ENCODE measurements around the gene TBC1D5. TPM values are rescaled to one million over a fixed set of nuclear protein-coding genes. Genes with fewer than 3 reads are reported as not detected.
A peak's percentile ranks its signal among the peaks of the same experiment; 100 is the strongest.
"Not testable (repeated sequence)": the region's sequence is repeated elsewhere in the genome, so short reads cannot be mapped to it uniquely, and the experiment has no call there.

Gene TBC1D5
- polyA plus RNA-seq, 6 donors from 2014 or later = 54.7 to 83.0 (median 73.6) TPM

DNA sequence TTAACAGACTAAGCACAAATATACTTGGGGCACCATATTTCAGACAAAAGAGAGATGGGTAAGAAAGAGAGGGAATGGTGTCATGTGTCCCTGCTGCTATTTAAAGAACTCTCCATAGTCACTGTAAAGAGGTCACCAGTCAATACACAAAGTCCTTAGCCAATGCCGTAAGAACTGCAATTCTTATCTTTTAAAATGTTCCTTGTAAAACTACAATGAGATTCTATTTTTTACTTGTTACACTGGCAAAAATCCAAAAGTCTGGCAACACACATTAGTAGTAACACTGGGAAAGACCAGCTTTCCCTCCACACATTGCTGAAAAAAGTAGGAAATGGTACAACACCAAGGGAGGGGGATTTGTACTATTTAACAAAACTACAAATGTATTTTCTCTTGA, 189.4 kb downstream of the TBC1D5 start:
- Mint-ChIP-seq H3K27ac (peak overlapping the region in 1 of 6 donors; percentile 4), H3K4me1 (peaks cover 4 to 22% (median 8%) of the 10 kb centered on the region in 3 donors), H3K9me3 (no peaks in the 10 kb centered on the region), H3K36me3 (peaks cover 4 to 5% of the 10 kb centered on the region in 2 donors), H3K4me3 (no peak overlapping the region), H3K27me3 (no peaks in the 10 kb centered on the region)
- DNase-seq (no peak), ATAC-seq (ENCODE audit: low read depth in 2 of 2) (no peak)

DNA sequence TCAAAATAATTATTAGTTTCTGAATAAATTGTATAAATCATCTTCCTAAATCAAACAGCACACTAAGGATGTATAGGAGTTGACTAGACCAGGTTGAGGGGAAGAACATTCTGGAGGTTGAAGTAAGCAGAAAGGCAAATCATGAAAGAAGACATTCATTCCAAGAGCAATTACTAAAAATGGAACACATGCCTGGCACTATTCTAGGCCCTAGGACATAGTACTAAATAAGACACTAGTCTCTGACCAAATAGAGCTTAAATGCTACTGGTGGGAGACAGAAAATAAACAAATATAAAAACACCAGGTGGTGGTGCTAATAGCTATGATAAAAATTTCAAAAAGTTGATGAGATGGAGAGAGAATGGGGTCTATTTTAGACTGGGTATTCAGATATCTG, 190.1 kb downstream of the TBC1D5 start:
- H3K27me3 Mint-ChIP-seq = no peaks in the 10 kb centered on the region
- ATAC-seq (ENCODE audit: low read depth in 2 of 2) = no peak
- H3K4me3 Mint-ChIP-seq = no peak overlapping the region
- H3K27ac Mint-ChIP-seq = peak overlapping the region in 4 of 6 donors; percentile 12 to 51 (median 48)
- peaks cover 5 to 9% of the 10 kb centered on the region in 2 donors for H3K36me3 Mint-ChIP-seq
- no peak for DNase-seq
- H3K4me1 Mint-ChIP-seq = peaks cover 5 to 22% (median 10%) of the 10 kb centered on the region in 3 donors
- H3K9me3 Mint-ChIP-seq = no peaks in the 10 kb centered on the region

DNA sequence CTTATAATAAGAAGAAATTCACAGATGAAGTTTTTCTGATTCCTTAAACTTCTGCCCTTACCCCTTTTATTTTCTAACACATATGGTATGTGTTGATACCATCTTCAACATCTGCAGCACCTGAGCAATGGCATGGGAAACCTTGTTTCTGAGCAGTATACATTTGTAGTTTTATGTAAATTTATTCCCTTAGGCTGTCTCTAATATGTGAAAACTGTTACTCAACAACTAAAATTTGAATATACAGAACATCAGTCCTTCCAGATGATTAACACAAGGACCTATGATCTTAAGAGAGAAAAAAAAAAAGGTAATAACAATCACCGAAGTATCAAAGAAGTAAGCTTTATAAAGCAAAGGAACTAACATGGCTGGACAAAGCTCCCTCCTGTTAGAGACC, 190.5 kb downstream of the TBC1D5 start:
- DNase-seq (no peak), ATAC-seq (ENCODE audit: low read depth in 2 of 2) (no peak)
- H3K27ac Mint-ChIP-seq = peak overlapping the region in 5 of 6 donors; percentile 12 to 49 (median 30)
- H3K27me3 Mint-ChIP-seq = no peaks in the 10 kb centered on the region
- peaks cover 5 to 11% of the 10 kb centered on the region in 2 donors for H3K36me3 Mint-ChIP-seq
- H3K4me3 Mint-ChIP-seq = no peak overlapping the region
- no peaks in the 10 kb centered on the region for H3K9me3 Mint-ChIP-seq
- peaks cover 5 to 22% (median 10%) of the 10 kb centered on the region in 3 donors for H3K4me1 Mint-ChIP-seq

DNA sequence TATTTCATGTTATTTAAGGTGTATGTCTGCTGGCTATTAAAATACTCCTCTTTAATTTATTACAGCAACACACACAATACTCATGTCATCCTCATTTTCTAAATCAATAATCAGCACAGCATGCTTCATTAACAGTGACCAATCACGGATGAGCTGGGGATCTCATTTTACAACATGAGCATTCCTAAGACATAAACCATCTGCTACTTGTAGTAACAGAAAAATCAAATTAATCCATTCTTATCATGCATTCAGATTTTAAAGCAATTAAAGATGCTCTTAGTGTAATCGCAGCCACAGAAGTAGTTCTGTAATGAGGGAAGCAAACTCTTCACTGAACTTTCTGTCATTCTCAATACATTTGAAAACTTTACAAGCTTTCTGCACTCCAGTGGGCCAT, 191.1 kb downstream of the TBC1D5 start:
- Mint-ChIP-seq H3K36me3 (peaks cover 2 to 11% of the 10 kb centered on the region in 2 donors), H3K27me3 (no peaks in the 10 kb centered on the region), H3K9me3 (no peaks in the 10 kb centered on the region), H3K4me1 (peaks cover 5 to 22% (median 10%) of the 10 kb centered on the region in 3 donors), H3K4me3 (no peak overlapping the region), H3K27ac (peak overlapping the region in 1 of 6 donors; percentile 49)
- DNase-seq (no peak), ATAC-seq (ENCODE audit: low read depth in 2 of 2) (no peak)

DNA sequence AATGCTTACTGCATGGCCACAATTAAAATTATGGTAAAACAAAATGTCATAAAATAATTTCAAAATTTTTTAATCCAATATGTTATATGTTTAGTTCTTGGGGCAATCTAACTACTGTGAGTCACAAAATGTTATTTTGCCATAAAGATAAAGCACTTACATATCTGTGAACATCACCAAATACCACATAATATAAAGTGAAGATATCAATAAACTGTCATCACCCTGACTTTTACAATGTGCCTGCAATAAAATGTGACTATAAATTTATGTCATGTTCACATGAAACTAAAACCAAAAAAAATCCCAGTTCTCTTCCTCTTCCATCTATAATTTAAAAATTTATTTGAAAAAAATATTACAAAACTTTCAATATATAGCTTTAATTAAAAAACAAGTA, 191.8 kb downstream of the TBC1D5 start:
- ATAC-seq (ENCODE audit: low read depth in 2 of 2) (no peak), DNase-seq (no peak)
- H3K4me1 Mint-ChIP-seq = peaks cover 5 to 22% (median 10%) of the 10 kb centered on the region in 3 donors
- H3K27ac Mint-ChIP-seq = no peak overlapping the region
- H3K4me3 Mint-ChIP-seq = no peak overlapping the region
- no peaks in the 10 kb centered on the region for H3K9me3 Mint-ChIP-seq
- H3K27me3 Mint-ChIP-seq = no peaks in the 10 kb centered on the region
- H3K36me3 Mint-ChIP-seq = peaks cover 0 to 11% of the 10 kb centered on the region in 2 donors

DNA sequence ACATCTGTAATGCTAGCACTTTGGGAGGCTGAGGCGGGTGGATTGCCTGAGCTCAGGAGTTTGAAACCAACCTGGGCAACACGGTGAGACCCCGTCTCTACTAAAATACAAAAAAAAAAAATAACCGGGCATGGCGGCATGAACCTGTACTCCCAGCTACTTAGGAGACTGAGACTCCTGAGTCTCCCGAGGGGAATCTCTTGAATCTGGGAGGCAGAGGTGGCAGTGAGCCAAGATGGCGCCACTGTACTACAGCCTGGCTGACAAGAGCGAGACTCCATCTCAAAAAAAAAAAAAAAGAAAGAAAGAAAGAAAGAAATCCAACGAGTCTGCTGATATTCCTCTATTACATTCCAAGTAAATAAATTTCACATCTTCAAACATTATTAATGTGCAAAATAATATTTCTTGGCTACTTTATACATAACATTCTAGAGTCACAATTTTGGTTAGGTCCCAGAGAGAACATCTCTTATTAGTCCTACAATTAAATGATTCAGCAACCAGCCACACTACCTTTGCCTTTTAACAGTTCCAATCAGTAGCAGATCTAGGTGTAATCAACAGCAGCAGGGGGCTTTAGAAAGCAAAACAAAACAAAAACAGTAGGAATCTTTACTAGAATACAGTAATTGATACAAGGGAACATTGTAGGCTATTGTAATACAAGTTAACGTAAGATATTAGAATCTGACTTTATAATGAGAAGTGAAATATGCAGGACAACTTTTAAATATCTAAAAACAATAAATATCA, 195.8 kb downstream of the TBC1D5 start:
- Mint-ChIP-seq H3K27ac (no peak overlapping the region), H3K36me3 (peaks cover 7 to 13% of the 10 kb centered on the region in 2 donors)

DNA sequence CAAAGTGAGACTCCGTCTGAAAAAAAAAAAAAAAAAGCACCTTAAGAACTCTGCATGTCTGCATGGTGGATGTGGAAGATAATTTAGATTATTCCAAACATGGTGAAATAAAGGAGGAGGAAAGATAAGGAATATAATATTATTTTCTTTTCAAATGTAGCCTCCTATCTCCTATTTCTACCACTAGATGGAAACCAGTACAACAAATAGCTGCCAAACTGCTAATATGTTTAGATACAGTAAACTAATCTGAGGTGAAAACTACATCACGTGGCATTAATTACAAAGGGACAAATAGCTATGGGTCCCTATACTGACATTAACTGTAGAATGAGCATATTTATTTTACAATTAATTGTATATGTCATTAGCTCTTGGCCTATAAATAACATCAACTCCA, 197.8 kb downstream of the TBC1D5 start:
- Mint-ChIP-seq H3K27me3 (no peaks in the 10 kb centered on the region), H3K27ac (no peak overlapping the region), H3K36me3 (peaks cover 7 to 22% of the 10 kb centered on the region in 2 donors), H3K4me3 (no peak overlapping the region), H3K9me3 (peaks cover 0 to 5% (median 0%) of the 10 kb centered on the region in 7 donors), H3K4me1 (peaks cover 4 to 9% (median 4%) of the 10 kb centered on the region in 3 donors)
- ATAC-seq (ENCODE audit: low read depth in 2 of 2) (no peak), DNase-seq (no peak)

More for the DNA sequence above, 195.8 kb downstream of the TBC1D5 start:
- no peak overlapping the region for H3K4me3 Mint-ChIP-seq
- no peak for ATAC-seq (ENCODE audit: low read depth in 2 of 2)
- peaks cover 0 to 2% (median 0%) of the 10 kb centered on the region in 7 donors for H3K9me3 Mint-ChIP-seq
- H3K27me3 Mint-ChIP-seq = no peaks in the 10 kb centered on the region
- peaks cover 4 to 15% (median 11%) of the 10 kb centered on the region in 3 donors for H3K4me1 Mint-ChIP-seq
- DNase-seq = no peak

DNA sequence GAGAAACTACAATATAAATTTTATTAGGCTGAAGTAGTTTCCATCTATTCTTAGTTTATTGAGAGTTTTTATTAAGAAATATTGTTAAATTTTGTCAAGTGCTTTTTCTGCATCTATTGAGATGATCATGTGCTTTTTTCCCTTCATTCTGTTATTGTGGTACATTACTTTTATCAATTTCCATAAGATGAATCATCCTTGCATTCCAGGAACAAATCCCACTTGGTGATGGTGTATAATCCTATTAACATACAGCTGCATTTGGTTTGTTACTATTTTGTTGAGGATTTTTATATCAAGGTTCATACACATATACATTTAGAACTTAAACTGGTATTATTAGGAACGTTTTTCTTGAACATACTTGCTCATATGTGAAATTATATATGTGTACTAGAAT, 199.8 kb downstream of the TBC1D5 start:
- peak overlapping the region in 1 of 6 donors; percentile 21 for H3K27ac Mint-ChIP-seq
- DNase-seq = no peak
- peaks cover 0 to 5% (median 0%) of the 10 kb centered on the region in 7 donors for H3K9me3 Mint-ChIP-seq
- no peaks in the 10 kb centered on the region for H3K27me3 Mint-ChIP-seq
- peaks cover 4 to 16% (median 5%) of the 10 kb centered on the region in 3 donors for H3K4me1 Mint-ChIP-seq
- no peak overlapping the region for H3K4me3 Mint-ChIP-seq
- peaks cover 7 to 15% of the 10 kb centered on the region in 2 donors for H3K36me3 Mint-ChIP-seq
- no peak for ATAC-seq (ENCODE audit: low read depth in 2 of 2)

DNA sequence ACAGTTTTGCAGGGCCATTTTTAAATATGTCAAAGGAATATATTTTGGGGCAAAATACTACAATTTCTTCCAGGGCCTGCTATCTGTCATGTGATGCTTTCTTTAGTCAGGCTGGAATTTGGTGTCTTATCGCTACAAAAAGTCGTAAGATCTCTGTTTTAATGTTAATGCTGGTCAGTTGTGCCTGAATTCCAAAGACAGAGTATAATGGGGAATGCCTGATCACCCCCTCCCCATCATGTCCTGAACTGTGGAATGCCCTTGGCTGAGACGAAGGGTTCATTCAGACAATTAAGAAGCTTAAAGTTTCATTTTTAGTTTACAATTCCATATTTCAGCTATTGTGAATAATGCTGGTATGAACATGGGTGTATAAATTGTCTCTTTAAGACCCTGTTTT, 203.0 kb downstream of the TBC1D5 start:
- Mint-ChIP-seq H3K27me3 (no peaks in the 10 kb centered on the region), H3K9me3 (peaks cover 0 to 5% (median 0%) of the 10 kb centered on the region in 7 donors), H3K27ac (no peak overlapping the region), H3K4me3 (no peak overlapping the region), H3K36me3 (peaks cover 7 to 15% of the 10 kb centered on the region in 2 donors), H3K4me1 (peaks cover 4 to 18% (median 5%) of the 10 kb centered on the region in 3 donors)
- no peak for DNase-seq
- no peak for ATAC-seq (ENCODE audit: low read depth in 2 of 2)

DNA sequence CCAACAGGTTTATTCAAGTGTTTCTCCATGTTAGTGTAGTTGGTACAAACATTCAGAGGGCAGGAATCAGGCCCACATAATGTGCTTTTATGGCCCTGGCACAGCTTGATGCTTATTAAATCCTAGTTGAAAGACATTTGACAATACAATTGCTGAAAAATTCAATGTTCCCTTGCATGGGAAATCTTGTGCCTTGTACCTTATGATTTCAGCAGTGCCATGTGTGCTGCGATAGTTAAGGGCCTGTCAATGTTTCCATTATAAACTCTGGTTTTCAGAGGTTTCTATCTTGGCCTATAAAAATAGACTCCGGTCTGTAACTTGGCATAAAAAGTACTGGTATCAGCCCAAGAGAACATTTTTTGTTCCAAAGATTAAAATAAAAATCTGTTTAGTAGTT, 207.2 kb downstream of the TBC1D5 start:
- Mint-ChIP-seq H3K9me3 (peaks cover 0 to 11% (median 3%) of the 10 kb centered on the region in 7 donors), H3K27ac (no peak overlapping the region), H3K4me1 (peaks cover 0 to 13% (median 3%) of the 10 kb centered on the region in 3 donors), H3K36me3 (peaks cover 0 to 9% of the 10 kb centered on the region in 2 donors), H3K27me3 (no peaks in the 10 kb centered on the region), H3K4me3 (no peak overlapping the region)
- DNase-seq (no peak), ATAC-seq (ENCODE audit: low read depth in 2 of 2) (no peak)

DNA sequence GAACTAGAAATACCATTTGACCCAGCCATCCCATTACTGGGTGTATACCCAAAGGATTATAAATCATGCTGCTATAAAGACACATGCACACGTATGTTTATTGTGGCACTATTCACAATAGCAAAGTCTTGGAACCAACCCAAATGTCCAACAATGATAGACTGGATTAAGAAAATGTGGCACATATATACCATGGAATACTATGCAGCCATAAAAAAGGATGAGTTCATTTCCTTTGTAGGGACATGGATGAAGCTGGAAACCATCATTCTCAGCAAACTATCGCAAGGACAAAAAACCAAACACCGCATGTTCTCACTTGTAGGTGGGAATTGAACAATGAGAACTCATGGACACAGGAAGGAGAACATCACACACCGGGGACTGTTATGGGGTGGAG, 210.0 kb downstream of the TBC1D5 start:
- H3K27me3 Mint-ChIP-seq; H3K36me3 Mint-ChIP-seq; H3K27ac Mint-ChIP-seq; ATAC-seq (ENCODE audit: low read depth in 2 of 2); DNase-seq; H3K4me3 Mint-ChIP-seq: not testable (repeated sequence)
- Mint-ChIP-seq H3K9me3 (peaks cover 0 to 11% (median 3%) of the 10 kb centered on the region in 7 donors), H3K4me1 (peaks cover 7 to 12% (median 7%) of the 10 kb centered on the region in 3 donors)

DNA sequence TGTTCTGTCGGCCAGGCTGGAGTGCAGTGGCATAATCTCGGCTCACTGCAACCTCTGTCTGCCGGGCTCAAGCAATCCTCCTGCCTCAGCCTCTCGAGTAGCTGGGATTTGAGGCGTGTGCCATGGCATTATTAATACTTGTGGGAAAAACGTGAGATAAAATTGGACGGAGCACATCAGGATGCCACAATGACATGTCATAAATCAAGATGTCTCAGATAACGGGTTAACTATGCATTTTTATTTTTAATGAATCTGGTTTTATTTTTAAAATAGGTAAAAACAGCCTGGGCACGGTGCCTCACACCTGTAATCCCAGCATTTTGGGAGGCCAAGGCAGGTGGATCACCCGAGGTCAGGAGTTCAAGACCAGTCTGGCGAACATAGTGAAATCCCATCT, 212.8 kb downstream of the TBC1D5 start:
- no peaks in the 10 kb centered on the region for H3K27me3 Mint-ChIP-seq
- peaks cover 10 to 21% (median 12%) of the 10 kb centered on the region in 3 donors for H3K4me1 Mint-ChIP-seq
- peaks cover 0 to 4% of the 10 kb centered on the region in 2 donors for H3K36me3 Mint-ChIP-seq
- H3K27ac Mint-ChIP-seq = no peak overlapping the region
- DNase-seq = no peak
- no peak for ATAC-seq (ENCODE audit: low read depth in 2 of 2)
- peaks cover 0 to 11% (median 3%) of the 10 kb centered on the region in 7 donors for H3K9me3 Mint-ChIP-seq
- no peak overlapping the region for H3K4me3 Mint-ChIP-seq

DNA sequence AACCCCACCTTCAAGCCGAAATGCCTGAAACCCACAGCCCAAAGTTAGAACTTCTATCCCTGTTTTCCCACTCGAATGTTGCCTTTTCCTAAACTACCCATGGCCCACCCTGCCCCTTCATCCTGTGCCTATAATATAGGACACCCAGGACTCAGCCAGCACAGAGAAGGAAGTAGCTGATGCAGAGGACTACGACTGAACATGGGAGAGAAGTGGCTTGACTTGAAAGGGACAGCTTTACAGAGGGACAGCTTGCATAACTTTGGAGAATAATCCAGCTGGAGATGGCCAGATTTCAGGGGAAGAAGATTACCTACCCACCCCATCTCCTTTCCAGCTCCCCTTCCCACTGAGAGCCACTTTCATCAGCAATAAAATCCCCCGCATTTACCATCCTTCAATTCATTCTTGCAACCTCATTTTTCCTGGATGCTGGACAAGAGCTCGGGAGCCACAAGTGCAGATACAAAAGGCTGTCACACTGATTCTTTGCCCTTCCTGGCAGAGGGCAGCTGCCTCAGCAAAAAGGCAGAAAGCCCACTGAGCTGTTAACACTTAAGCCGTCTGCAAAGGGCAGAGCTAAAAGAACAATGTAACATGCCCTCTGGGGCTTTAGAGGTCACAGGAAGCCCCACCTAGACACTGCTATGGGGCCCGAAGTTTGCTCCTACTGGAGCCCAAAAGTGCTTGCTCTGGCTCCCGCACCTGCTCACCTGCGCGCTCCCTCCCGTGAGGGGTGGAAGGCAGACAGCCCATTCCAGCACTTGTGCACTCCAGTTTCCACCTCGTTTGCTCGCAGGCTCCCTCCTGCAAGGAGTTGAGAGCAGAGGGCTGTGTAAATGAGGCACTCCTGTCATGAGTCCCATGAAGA, 224.0 kb downstream of the TBC1D5 start:
- Mint-ChIP-seq H3K36me3 (peaks cover 0 to 8% of the 10 kb centered on the region in 2 donors), H3K9me3 (no peaks in the 10 kb centered on the region), H3K4me1 (peaks cover 24 to 39% (median 27%) of the 10 kb centered on the region in 3 donors), H3K4me3 (no peak overlapping the region), H3K27me3 (no peaks in the 10 kb centered on the region), H3K27ac (peak overlapping the region in 2 of 6 donors; percentile 44 to 63)
- ATAC-seq (ENCODE audit: low read depth in 2 of 2) = no peak
- no peak for DNase-seq

Data from naive B cell (primary cell).